Measurements from ENCODE around the gene GAB1.

DNA sequence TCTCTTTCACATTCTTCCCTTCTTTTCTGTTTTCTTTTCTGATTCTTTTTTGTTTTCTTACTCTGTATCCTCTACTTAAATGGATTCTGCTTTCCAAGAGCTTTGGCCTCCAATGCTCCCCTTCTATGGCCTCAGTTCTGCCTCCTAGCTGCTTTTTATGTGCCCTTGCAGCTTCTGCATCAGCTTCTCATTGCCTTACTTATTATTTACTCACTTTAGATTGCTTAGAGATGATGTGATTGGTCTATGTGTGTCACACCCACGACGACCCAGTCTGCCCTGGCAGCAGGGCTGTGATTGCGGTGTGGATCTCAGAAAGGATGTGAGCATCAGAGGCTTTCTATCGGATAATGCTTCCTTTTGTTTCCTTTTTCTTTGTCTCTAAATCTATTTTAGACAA is 105.0 kb downstream of the GAB1 start:
- TF ChIP-seq MAX (IDR thresholded peaks at IDR 0.05) (no peak), ZFP41 (CRISPR knock-in tag; IDR thresholded peaks at IDR 0.05; ENCODE audit: borderline replicate concordance) (no peak), HOXA7 (CRISPR knock-in tag; IDR thresholded peaks at IDR 0.05) (no peak), ZBTB33 (CRISPR knock-in tag; IDR thresholded peaks at IDR 0.05) (no peak), PAWR (CRISPR knock-in tag; IDR thresholded peaks at IDR 0.05; ENCODE audit: borderline replicate concordance) (no peak), KLF16 (CRISPR knock-in tag; IDR thresholded peaks at IDR 0.05) (no peak)
- TF ChIP-seq, protein P1, sequence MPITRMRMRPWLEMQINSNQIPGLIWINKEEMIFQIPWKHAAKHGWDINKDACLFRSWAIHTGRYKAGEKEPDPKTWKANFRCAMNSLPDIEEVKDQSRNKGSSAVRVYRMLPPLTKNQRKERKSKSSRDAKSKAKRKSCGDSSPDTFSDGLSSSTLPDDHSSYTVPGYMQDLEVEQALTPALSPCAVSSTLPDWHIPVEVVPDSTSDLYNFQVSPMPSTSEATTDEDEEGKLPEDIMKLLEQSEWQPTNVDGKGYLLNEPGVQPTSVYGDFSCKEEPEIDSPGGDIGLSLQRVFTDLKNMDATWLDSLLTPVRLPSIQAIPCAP (CRISPR knock-in tag; IDR thresholded peaks at IDR 0.05; ENCODE audit: low read depth) = no peak
- TF ChIP-seq, protein P2, sequence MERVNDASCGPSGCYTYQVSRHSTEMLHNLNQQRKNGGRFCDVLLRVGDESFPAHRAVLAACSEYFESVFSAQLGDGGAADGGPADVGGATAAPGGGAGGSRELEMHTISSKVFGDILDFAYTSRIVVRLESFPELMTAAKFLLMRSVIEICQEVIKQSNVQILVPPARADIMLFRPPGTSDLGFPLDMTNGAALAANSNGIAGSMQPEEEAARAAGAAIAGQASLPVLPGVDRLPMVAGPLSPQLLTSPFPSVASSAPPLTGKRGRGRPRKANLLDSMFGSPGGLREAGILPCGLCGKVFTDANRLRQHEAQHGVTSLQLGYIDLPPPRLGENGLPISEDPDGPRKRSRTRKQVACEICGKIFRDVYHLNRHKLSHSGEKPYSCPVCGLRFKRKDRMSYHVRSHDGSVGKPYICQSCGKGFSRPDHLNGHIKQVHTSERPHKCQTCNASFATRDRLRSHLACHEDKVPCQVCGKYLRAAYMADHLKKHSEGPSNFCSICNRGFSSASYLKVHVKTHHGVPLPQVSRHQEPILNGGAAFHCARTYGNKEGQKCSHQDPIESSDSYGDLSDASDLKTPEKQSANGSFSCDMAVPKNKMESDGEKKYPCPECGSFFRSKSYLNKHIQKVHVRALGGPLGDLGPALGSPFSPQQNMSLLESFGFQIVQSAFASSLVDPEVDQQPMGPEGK (CRISPR knock-in tag; IDR thresholded peaks at IDR 0.05) = no peak
- TF ChIP-seq, protein P3, sequence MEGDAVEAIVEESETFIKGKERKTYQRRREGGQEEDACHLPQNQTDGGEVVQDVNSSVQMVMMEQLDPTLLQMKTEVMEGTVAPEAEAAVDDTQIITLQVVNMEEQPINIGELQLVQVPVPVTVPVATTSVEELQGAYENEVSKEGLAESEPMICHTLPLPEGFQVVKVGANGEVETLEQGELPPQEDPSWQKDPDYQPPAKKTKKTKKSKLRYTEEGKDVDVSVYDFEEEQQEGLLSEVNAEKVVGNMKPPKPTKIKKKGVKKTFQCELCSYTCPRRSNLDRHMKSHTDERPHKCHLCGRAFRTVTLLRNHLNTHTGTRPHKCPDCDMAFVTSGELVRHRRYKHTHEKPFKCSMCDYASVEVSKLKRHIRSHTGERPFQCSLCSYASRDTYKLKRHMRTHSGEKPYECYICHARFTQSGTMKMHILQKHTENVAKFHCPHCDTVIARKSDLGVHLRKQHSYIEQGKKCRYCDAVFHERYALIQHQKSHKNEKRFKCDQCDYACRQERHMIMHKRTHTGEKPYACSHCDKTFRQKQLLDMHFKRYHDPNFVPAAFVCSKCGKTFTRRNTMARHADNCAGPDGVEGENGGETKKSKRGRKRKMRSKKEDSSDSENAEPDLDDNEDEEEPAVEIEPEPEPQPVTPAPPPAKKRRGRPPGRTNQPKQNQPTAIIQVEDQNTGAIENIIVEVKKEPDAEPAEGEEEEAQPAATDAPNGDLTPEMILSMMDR (CRISPR knock-in tag; IDR thresholded peaks at IDR 0.05) = no peak
